Stimulated activated CD4-positive, alpha-beta T cell treated with anti-CD3 and anti-CD28 coated beads, Interleukin-4, amount 100 ng/mL, for 24 hours (primary cell): ENCODE measurements around the gene CRAT.

Experiments
- DNase-seq: peaks from one replicate; pipeline ENCODE4 v3.0.0-alpha.2; 2020

The CRAT gene

DNA sequence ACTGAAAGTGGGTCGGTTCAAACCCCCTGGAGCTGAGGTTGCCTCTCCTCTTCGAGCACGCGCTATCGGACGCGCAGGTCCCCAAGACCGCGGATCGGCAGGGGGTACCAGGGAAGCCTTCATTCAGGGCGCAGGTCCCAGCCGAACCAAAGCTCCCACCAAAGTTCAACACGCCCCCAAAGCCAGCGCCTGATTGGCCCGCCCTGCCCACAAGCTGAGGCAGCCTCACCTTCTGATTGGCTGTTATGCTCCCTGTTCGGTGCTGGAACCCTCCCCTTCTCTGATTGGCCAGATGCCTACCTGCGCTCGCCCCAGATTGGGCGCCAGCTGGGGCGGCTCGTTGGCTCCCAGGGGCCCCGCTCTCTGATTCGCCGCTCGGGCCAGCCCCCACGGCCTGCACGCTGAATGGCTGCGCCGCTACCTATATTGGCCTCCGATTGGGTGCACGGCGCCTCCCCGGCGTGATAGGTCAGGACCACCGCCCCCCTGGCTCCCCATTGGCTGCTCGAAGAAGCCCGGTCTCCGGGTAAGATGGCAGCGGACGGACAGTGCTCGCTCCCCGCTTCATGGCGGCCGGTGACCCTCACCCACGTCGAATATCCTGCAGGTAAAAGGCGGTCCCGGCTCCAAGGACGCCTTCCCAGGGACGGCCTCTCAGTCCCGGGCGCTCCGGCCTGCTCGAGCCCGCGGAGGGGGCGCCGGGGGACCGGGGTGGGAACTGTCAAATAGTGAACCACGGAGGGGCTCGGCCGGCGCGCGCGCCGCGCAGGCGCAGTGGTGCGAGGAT is 29.8 kb downstream of the CRAT start, which contains the start of gene DOLPP1:
DOLPP1 (plus strand) TSS at position 511 of the 787 bp plus-strand sequence; CDS start at position 532, 21 bp downstream.
- DNase-seq: peak; percentile 99

DNA sequence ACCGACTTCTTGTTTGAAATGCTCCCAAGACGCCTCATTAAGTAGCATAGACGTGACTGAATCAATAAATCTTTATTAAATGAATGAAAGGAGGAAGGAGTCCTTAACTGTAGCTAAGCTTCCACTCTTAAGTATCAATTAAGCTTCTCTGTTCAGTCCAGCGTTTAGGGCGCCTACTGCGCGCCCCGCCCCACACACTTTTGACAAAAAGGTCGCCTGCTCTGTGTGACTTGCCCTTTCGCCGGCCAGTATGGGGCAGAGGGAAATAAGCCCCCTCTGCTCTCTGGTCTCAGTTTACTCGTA is 30.3 kb downstream of the CRAT start:
- DNase-seq: no peak

DNA sequence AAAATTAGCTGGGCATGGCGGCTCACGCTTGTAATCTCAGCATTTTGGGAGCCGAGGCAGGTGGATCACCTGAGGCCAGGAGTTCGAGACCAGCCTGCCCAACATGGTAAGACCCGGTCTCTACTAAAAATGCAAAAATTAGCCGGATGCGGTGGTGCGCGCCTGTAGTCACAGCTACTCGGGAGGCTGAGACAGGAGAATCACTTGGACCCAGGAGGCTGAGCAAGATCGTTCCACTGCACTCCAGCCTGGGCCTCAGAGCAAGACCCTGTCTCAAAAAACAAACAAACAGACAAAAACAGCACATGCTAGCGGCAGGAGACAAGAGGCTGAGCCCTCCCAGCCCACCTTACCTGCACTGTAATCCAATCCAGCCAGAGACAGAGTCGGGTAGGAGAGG is 30.8 kb downstream of the CRAT start:
- no peak for DNase-seq

DNA sequence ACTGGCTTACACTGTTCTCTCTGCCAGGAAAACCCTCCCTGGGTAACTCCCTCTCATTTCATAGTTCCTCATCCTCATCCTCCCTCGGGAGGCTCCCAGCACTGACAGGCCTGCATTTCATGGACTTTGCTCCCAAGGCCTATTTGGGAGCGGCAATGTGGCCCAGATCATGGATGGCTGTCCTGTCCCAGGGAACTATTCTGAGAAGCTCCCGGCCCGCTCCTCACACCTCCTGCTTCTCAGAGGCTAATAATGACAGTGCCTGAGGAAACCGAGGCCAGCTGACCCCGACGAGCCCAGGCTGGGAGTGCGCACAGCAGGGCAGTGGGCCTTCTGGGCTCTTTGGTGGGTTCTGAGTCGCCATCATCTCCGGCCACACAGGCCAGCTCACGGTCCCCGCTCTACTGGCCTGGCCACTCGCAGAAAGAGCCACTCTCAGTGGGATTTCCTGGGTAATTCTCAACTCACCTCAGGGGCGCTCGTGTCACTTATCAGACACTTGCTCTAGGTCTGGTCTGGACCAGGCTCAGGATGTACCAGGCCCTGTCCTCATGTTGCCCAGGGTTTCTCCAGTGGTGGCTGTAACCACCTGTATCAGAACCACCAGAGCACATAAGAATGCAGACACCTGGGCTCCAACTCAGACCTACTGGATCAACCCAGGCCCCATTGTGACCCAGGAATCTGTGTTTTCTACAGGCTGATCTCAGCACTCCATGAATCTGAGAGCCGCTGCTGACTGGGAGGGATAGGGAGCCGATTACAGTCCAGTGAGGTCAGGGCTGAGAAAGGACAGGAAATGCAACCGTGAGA is 31.7 kb downstream of the CRAT start:
- no peak for DNase-seq

DNA sequence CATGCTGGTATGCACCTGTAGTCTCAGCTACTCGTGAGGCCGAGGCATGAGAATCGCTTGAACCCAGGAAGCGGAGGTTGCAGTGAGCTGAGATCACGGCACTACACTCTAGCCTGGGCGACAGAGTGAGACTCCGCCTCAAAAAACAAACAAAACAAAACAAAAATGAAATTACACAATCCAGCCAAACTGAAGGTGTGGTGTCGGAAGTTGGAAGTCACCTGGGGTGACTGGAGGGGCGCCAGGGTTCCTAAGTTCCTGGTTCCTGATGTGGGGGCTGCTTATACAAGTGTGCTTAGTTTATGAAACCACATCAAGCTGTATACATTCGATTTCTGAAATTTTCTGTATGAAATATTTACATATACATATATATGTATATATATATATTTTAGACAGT is 33.4 kb downstream of the CRAT start:
- no peak for DNase-seq

DNA sequence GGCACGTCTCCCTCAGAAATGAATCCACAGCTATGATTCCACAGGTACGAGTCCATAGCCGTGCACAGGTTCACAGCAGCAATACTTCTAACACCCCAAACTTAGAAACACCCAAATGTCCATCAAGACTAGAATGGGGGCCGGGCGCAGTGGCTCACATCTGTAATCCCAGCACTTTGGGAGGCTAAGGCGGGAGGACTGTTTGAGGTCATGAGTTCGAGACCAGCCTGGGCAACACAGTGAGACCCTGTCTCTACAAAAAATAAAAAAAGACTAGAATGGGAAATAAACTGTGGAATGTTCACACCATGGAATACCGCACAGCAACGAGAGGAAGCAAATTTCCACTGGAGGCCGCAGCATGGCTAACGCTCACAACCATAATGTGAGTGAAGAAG is 34.0 kb downstream of the CRAT start:
- DNase-seq: no peak

DNA sequence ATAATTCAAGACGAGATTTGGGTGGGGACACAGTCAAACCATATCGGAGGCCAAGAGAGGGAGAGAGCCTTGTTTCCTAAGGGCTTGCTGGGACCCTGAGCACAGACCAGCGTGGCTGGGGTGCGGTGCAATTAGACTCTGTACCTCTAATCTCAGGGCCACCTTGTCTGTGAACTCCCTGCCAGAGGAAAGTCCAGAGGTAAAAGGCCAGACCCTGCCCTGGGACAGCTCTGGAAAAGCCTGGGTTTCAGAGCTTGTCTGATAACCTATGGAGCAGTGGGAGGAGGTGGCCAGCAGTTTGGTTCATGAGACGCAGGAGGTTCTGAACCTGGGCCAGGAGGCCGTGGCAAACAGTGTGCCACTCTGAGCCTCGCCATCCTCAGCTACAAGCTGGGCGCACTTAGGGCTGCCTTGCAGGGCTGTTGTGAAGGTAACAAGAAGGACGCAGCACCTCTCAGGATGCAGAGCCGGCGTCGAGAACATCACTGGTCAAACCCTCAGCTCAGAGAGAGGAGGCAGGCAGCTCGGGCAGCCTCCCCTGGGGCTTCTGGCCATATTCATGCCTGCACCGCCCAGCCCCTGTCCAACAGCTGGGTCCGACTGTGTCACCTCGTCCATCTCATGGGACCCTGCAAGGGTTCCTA is 34.5 kb downstream of the CRAT start:
- no peak for DNase-seq

DNA sequence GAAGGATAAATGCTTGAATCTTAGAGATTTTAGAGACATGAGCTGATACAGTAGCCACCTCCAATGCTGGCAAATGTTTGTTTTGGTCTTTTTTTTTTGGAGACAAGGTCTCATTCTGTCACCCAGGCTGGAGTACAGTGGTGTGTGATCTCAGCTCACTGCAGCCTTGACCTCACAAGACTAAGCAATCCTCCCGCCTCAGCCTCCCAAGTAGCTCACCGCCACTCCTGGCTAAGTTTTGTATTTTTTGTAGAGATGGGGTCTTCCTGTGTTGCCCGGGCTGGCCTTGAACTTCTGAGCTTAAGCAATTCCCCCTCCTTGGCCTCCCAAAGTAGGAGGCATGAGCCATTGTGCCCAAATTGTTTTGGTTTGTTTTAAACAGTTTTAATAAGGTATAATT is 36.5 kb downstream of the CRAT start:
- DNase-seq: no peak

DNA sequence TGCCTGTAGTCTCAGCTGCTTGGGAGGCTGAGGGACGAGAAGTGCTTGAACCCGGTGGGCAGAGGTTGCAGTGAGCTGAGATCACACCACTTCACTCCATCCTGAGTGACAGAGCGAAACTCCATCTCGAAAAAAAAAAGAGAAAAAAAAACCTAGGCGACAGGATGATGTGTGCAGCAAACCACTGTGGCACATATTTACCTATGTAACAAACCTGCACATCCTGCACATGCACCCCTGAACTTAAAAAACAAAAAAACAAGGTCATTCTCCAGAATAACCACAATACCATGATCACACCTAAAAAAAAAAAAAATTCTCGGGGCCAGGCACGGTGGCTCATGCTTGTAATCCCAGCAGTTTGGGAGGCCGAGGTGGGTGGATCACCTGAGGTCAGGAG is 37.2 kb downstream of the CRAT start:
- no peak for DNase-seq

DNA sequence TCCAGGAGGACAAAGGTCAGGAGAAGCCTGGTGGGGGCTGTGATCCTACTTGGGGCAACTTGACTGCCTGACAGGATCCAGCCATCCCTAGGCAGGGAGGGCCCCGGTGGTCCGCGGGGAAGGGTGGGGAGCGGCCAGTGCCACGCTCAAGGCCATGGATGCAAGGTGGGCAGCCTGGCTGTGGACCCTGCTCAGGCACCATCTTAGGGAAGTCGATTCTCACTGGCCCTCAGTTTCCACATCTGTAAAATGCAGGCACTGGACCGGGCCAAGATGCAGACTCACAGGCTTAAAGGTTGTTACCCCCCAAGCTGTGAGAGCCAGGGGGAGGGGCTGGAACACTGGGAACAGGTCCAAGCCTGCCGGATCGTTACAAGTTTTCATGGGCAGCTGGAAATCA is 38.4 kb downstream of the CRAT start:
- no peak for DNase-seq

DNA sequence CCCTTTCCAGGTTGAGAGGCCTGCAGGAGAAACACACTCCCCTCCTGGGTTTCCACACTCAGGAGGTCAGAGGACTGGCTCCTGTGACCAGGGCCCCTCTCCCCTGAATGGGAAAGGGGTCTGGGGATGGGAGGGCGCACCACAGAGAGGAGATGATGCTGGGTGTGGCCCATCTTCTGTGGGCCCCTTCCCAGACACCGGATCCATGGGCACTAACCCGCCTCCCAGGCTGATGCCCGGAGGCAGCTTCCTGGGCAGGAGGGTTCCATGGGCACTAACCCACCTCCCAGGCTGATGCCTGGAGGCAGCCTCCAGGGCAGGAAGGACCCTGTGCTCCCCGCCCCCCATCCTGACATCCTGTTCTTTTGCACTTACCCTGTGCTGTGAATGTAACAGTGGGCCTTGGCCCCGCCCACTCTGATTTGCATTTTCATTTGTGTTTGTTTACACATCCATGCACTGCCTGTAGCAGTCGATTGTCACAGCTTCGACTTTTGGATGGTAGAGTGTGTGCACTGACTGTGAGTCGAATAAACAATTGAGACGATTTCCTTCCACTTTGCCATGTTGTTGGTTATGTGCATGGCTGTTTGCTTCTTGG is 39.0 kb downstream of the CRAT start:
- DNase-seq: no peak

DNA sequence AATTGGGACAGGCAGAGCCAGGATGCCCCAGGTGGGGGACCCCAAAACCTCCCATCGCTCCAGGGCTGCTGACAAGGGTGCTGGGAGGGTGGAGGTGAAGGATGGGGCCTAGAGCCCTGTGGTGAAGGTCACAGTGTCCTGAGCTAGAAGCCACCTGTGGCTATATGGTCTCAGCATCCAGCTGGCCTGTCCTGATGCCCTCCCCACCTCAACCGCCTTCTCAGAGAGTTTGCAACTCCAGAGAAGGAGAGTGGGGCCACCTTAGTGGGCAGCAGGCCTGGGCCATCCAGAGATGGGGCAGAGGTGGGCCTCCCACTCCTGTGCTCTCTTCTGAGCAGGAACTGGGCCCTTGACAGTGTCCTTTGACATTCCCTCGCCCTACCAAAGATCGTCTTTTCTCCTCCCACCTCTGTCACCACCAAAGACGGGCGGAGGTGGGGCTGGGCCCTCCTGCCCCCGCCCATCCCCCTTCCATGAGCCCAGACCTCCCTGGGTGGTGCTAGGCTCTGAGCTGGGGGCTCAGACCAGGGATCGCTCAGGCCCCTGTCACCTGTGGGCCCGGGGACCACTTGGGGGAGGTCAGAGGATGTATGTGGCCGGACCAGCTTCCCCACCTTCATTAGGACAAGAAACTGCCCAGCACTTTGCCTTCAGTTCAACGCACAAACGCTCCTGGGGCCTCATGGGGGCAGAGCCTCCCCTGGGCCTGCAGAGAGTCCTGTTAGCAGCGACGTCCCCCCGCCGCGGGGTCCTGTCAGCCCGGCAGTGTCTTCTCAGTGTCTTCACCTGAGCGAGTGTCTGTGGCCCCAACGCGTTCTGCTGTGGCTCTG is 39.7 kb downstream of the CRAT start:
- no peak for DNase-seq

DNA sequence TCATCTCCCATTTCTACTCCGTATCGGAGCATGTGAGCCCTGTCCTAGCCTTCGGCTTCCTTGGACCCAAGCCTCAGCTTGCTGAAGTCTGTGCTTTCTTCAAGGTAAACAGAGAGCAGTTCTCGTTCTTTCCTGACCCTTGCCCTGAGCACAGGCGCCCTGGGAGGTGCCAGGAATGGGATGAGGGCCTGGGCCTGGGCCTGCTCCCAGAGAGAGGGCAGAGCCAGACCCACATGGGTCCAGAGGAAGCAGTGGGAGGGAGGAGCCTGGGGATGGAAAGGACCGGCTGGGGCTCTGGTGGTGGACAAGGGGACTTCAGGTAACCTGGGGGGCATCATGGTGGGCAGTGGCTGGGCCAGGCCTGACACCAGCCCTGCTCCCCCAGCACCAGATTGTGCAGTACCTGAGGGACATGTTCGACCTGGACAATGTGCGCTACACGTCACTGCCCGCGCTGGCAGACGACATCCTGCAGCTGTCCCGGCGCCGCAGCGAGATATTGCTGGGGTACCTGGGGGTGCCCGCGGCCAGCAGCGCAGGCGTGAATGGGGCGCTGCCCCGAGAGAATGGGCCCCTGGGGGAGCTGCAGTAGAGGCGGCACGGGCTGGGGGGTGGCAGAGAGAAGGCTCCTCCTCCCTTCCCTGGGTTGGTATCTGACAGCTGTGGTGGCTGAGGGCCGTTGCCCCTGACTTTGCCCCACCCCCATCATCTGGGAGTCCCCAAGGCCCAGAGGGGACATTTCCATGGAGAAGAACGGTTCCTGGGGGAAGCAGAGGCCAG is 40.5 kb downstream of the CRAT start:
- DNase-seq: no peak

DNA sequence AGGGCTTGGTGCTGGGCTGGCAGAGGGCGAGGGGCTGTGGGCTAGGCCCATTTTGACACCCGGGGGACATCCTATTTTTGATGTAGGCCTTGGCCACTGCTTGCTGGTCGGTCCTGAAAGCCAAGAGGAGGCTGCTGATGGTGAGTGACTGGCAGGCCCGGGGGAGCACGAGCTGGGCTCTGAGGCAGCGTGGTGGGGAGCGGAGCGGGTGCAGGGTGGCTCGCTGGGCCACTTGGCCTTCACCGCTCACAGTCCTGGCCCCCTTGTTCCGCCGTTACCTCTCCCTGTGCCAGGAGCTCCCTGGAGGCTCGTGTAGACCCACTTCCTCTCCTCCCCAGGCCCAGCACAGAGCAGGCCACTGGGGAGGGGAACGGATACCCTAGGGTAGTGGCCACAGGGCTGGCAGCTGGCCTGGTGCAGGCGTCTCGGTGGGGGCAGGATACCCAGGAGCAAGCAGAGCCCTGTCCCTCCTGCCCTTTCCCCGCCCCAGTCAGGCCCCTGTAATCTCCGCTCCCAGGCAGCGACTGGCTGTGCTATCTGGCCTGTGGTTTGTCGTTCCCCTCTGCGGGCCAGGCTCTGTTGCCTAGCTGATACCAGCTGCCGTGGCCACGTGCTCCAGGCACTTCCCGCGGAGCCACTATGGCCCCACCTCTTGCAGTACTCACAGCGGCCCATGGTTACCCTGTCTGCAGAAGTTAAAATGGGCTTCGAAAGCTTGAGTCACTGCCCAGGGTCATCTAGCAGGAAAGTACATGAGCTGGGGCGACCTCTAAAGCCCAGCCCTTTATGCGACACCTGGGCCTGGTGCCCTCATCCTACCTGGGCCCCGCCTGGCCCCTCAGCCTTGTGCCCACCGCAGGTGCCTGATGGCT is 41.4 kb downstream of the CRAT start:
- DNase-seq: peak; percentile 54

DNA sequence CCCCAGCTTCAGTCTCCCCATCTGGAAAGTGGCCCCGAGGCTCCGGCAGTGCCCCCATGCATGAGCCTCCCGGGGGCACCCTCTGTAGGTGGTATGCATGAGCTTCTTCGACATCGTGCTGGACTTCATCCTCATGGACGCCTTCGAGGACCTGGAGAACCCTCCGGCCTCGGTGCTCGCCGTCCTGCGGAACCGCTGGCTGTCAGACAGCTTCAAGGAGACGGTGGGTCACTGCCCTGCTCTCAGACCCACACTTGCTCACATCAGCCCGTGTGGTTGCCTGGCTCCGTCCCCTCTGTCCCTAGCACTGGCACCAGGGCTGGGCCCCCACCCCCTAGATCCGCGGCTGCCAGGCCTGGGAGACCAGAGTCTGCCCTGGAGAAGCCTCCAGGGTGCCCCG is 42.5 kb downstream of the CRAT start:
- DNase-seq: no peak

DNA sequence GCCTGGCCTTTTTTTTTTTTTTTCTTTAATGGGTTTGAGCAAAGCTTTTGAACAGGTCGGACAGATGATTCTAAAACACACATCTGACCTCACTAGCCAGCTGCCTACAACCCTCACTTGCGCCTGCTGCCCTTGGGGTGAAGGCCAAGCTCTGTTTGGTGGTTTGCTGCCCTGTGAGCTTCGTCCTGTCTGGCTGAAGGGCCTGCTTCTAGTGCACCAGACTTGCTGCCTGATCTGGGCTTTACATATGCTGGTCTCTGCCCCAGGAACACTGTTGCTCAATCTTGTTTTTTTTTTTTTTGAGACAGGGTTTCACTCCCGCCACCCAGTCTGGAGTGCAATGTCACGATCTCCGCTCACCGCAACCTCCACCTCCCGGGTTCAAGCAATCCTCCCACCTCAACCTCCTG is 46.1 kb downstream of the CRAT start:
- DNase-seq: no peak

DNA sequence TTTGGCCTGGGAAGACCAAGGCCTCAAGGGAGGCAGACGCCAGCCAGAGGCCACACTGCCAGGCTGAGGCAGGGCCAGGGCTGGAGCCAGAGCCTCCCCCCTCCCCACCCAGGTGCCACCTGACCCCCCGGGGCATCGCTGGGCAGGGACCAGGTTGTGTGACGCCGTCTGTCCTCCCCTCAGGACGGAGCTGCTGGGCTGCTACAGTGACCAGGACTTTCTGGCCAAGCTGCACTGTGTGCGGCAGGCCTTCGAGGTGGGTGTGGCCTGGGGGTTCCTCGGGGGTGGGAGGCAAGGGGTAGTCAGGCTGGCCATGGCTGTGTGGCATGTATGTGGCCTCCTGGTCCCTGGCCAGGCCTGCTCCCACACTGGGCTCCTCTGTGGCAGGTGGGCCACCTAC is 47.5 kb downstream of the CRAT start:
- no peak for DNase-seq

DNA sequence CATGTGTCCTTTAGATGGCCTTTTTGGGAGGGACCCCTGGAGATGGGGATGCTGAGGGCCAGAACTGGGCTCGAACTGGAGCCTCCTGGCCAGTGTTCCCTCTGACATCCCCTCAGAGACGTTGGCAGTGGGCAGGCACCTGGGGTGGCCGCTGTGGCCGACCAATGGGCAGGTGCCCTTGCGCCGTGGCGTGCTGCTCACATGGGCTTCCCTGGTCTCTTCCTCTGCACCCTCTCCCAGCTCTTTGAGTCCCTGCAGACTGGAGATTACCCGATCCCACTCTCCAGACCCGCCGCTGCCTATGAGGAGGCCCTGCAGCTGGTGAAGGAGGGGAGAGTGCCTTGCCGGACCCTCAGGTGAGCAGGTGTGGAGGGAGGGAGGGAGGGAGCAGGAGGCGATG is 49.6 kb downstream of the CRAT start:
- no peak for DNase-seq

DNA sequence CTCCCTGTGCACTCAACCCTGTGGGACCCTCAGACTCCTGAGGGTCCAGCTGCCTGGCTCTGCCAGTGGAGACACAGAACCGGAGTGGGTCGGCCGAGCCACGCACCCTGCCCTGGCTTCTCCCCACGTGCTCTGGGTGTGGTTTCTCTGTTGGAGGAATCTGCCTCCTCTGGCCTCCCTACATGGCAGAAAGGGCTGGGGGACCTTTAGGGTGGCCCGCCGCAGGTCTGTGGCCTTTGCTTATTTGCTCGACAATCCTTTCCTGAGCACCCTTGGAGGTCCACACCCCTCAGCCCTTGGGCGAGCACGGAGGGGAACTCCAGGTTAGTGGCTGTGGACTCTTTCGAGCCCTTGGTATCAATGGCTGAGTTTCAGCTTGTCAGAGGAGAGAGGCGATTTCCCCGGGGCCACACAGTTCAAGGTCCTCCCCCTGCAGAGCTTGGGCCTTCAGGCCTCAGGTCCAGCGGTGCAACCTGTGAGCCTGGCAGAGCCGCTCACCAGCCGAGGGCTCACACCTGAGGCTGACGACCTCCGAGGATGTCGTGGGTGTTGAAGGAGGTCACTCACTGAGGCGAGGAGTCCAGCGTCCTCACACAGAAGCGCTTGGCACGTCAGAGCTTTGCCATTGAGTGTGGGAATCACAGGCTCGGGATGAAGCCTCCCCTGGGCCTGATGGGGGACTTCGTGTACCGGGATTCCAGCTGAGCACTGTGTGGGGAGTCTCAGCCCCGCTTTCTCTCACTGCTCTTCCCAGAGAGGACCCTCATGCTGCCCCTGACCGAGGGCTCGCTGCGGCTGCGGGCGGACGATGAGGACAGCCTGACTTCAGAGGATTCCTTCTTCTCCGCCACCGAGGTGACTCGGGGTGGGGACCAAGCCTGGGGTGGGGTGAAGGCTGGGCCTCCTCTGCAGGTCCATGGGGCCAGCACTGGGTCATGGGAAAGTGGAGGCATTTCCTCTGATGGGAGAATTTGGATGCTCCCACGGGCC is 50.5 kb downstream of the CRAT start:
- no peak for DNase-seq
